Aorta (tissue), 5 donors: Measurements from ENCODE around the gene AMDHD2. TPM values are rescaled to one million over a fixed set of nuclear protein-coding genes. Genes with fewer than 3 reads are reported as not detected.

Experiments
- ATAC-seq: fragments of 200-7000 bp; cut with Tn5 transposase; one replicate; pipeline ENCODE4 v1.9.1; 2022; ENCODE audit warnings: moderate library complexity; ENCODE audit not compliant: low FRiP score
- DNase-seq, 2 donors: peaks; one replicate each; pipeline ENCODE4 v3.0.0-alpha.2; 2020
- H3K27ac ChIP-seq, 2 donors: one replicate each; pipeline ENCODE4 v1.5.1; 2013; ENCODE audit warnings: low read length in 2 of 2, mild to moderate bottlenecking in 2 of 2, moderate library complexity in 2 of 2, control low read depth in 1 of 2, inconsistent platforms in 1 of 2, low read depth in 1 of 2
- H3K27me3 ChIP-seq, 2 donors: one replicate each; pipeline ENCODE4 v1.6.1; 2013; ENCODE audit warnings: control low read depth in 1 of 2, low read length in 1 of 2, mild to moderate bottlenecking in 1 of 2, moderate library complexity in 1 of 2; ENCODE audit not compliant: insufficient read depth in 2 of 2, control insufficient read depth in 1 of 2
- H3K36me3 ChIP-seq, 2 donors: one replicate each; pipeline ENCODE4 v1.6.1; 2013; ENCODE audit warnings: control low read depth in 1 of 2, low read length in 1 of 2, mild to moderate bottlenecking in 1 of 2; ENCODE audit not compliant: insufficient read depth in 2 of 2, control insufficient read depth in 1 of 2
- H3K4me1 ChIP-seq, 2 donors: one replicate each; pipeline ENCODE4 v1.6.1; 2013; ENCODE audit warnings: low read length in 2 of 2, control low read depth in 1 of 2, mild to moderate bottlenecking in 1 of 2, moderate library complexity in 1 of 2; ENCODE audit not compliant: insufficient read depth in 2 of 2, control insufficient read depth in 1 of 2
- H3K4me3 ChIP-seq, 2 donors: one replicate each; pipeline ENCODE4 v1.5.1; 2013; ENCODE audit warnings: low read length in 2 of 2, control low read depth in 1 of 2, mild to moderate bottlenecking in 1 of 2
- H3K9me3 ChIP-seq: one replicate; pipeline ENCODE4 v1.6.1; 2013; ENCODE audit warnings: mild to moderate bottlenecking, low read length; ENCODE audit not compliant: control insufficient read depth
- WGBS, 2 donors: extraction: QIAGEN DNeasy Blood & Tissue Kit; methylation state at CpG; one replicate each; pipeline ENCODE4 v1.1.7; 2013; 5-methylcytosine and 5-hydroxymethylcytosine counted together
- intact Hi-C, 2 donors: fragments of 100-400 bp; cut with DNase I; formaldehyde crosslinking; loops; one replicate each; pipeline versions ENCODE4 v1.14.2 to v1.15.0; 2022
- polyA plus RNA-seq, 2 donors: library from polyadenylated mRNA; stranded (reverse); fragments of 200-250 nt; gene quantifications; one replicate each; pipeline ENCODE4 v1.2.3, GENCODE V29; 2013
- total RNA-seq, 2 donors: library from RNA; stranded (reverse); fragmentation: NEBNext Ultra II Directional; extraction: Animal tissue kit (Norgen Biotek cat#: 25700); gene quantifications; one replicate each; pipeline ENCODE4 v1.2.1, GENCODE V29; 2021
- donor health status: healthy with polysubstance abuse.
- donor health status: Bipolar disorder and iron deficiency.
- donor health status: DM: no; HTN: no; CAD: no.
- donor health status: DM: no; HTN: no; CAD: no.
- donor health status: DM: yes; HTN: yes; CAD: no.

Gene AMDHD2
- total and polyA plus RNA-seq, 4 donors = 19.5 to 48.6 (median 33.3) TPM

GRCh38 chr16:2517954-2518605, 2.1 kb upstream of the AMDHD2 start:
- WGBS, 2 donors = 73 to 78% methylated on average over 12 of the region's 12 CpGs
- no peaks in the 10 kb centered on the region for H3K36me3 ChIP-seq
- DNase-seq (peak in 1 of 2 donors; percentile 52), ATAC-seq (no peak)
- no peak overlapping the region for H3K4me3 ChIP-seq
- no peak overlapping the region for H3K27ac ChIP-seq
- intact Hi-C loops = no loop called here
- no peaks in the 10 kb centered on the region for H3K9me3 ChIP-seq
- no peaks in the 10 kb centered on the region for H3K27me3 ChIP-seq
- no peaks in the 10 kb centered on the region for H3K4me1 ChIP-seq

DNA sequence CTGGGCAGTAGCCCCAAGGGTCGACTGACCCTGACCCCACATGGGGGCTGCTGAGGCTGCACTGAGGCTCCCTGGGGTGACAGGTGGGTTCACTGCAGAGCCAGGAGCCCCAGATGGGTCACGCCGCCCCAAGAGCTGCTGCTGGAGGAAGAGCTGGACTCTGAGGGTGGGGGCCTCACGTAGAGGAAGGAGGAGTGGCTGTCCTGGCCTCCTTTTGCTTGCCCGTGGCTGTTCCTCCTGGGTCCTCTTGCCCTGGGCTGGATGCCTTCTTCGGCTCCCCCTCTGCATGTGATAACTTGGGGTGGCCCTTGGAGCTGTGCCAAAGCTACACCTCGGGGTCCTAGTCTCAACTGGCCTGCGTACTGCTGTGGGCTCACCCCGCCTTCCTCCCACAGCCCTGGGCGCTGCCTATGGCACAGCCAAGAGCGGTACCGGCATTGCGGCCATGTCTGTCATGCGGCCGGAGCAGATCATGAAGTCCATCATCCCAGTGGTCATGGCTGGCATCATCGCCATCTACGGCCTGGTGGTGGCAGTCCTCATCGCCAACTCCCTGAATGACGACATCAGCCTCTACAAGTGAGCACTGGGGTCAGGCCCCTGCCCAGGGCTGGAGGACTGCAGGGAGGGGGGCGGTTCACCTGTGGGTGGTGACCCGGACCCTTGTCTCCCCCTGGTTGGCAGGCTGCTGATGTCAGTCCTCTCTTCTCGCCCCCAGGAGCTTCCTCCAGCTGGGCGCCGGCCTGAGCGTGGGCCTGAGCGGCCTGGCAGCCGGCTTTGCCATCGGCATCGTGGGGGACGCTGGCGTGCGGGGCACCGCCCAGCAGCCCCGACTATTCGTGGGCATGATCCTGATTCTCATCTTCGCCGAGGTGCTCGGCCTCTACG, 1.1 kb upstream of the AMDHD2 start:
- 83 to 86% methylated on average over 38 to 39 of the region's 39 CpGs for WGBS, 2 donors
- Histone ChIP-seq H3K4me1 (no peaks in the 10 kb centered on the region), H3K4me3 (no peak overlapping the region), H3K36me3 (no peaks in the 10 kb centered on the region), H3K27ac (peak overlapping the region in 1 of 2 donors; percentile 1), H3K9me3 (no peaks in the 10 kb centered on the region), H3K27me3 (no peaks in the 10 kb centered on the region)
- no peak for ATAC-seq
- DNase-seq = peak in 1 of 2 donors; percentile 56
- intact Hi-C loops = no loop called here

- ATAC-seq (peak; percentile 3), DNase-seq (peak in 1 of 2 donors; percentile 59)
- H3K27me3 ChIP-seq = no peaks in the 10 kb centered on the region
- H3K4me3 ChIP-seq = no peak overlapping the region
- peak overlapping the region; percentile 30 to 55 for H3K27ac ChIP-seq
- H3K9me3 ChIP-seq = no peaks in the 10 kb centered on the region
- H3K36me3 ChIP-seq = no peaks in the 10 kb centered on the region
- 46 to 49% methylated on average over 22 of the region's 22 CpGs for WGBS, 2 donors
- intact Hi-C loops = no loop called here
- H3K4me1 ChIP-seq = no peaks in the 10 kb centered on the region
These were observed 475 bp upstream of the AMDHD2 start for GRCh38 chr16:2519711-2520080.

DNA sequence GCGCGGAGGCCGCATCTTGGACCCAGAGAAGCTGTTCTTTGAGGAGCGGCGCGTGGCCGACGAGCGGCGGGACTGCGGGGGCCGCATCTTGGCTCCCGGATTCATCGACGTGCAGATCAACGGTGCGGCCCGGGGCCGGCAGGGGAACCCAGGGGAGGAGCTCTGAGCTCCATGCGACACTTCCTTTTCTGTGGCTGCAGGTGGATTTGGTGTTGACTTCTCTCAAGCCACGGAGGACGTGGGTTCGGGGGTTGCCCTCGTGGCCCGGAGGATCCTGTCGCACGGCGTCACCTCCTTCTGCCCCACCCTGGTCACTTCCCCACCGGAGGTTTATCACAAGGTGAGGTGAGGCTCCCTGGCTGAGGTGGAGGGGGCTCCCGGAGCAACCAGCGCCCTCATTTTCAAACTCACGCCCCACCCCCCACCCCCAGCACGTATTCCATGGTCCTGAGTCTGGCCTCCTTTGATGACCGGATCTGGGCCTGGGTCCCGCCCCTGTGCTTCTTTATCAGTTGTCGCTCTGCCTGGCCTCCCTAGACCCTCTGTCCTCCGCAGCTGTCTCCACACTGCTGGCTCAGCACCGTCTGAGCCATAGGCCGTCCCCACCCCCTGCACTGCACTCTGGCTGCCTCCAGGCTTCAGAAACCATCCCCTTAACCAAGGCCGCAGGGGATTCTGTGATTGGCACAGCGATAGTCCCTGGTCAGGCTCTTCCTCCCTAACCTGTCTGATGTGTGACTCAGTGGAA, 787 bp downstream of the AMDHD2 start:
- H3K36me3 ChIP-seq = no peaks in the 10 kb centered on the region
- no peak overlapping the region for H3K27ac ChIP-seq
- H3K4me1 ChIP-seq = no peaks in the 10 kb centered on the region
- no peaks in the 10 kb centered on the region for H3K9me3 ChIP-seq
- peak overlapping the region; percentile 46 to 53 for H3K4me3 ChIP-seq
- DNase-seq (peak in 1 of 2 donors; percentile 75), ATAC-seq (no peak)
- intact Hi-C loops = no loop called here
- WGBS, 2 donors = 26 to 28% methylated on average over 35 to 41 of the region's 41 CpGs
- H3K27me3 ChIP-seq = no peaks in the 10 kb centered on the region

DNA sequence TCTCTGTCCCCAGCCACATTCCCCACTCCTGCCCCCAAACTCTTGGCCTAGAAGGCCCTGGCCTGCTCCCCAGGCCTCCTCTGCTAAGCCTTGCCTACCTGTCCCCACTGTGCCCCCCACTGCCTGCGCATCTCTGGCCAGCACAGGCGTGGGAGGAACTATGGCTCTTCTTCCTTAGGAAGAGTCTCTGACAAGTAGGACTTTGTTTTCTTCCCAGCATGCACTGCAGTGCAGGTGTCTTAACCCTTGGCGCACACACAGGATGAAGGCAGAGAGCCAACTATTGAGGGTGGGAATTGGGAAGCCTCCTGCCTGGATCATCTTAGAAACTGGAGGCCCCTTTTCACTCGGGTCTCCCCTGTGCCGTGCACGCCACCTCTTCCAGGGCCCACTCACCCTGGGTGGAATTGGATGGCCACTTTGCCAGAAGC, 3.6 kb downstream of the AMDHD2 start:
- Histone ChIP-seq H3K4me1 (no peaks in the 10 kb centered on the region), H3K9me3 (no peaks in the 10 kb centered on the region), H3K27ac (no peak overlapping the region), H3K27me3 (no peaks in the 10 kb centered on the region), H3K36me3 (no peaks in the 10 kb centered on the region), H3K4me3 (no peak overlapping the region)
- intact Hi-C loops = no loop called here
- no peak for DNase-seq
- ATAC-seq = no peak
- 89 to 97% methylated on average over 6 of the region's 6 CpGs for WGBS, 2 donors

DNA sequence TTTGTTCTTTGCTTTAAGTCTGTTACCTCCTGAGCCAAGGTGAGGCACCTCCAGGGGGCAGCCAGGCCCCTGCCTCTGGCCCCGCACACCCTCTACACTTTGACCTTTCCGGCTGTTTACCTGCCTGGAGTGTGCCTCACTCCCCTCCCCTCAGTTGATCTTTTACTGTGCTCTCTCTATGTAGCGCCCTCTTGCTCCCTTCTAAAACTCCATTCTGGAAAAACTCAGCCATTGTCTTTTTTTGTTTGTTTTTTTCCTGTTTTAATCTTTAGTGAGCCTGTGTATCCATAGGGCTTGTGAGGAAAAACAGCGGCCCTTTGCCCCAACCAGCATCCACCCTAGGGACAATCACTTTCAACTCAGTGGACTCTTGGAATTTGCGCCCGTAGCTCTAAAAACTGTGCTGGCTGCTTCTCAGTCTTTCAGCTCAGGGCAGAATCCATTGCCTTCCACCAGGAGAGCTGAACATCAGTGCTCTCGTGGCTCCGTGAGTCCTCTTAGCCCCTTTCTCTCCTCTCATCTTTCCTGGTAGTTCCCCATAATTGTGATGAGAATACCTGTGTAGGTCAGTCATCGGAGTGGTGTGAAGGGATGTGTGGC, 4.3 kb downstream of the AMDHD2 start:
- Histone ChIP-seq H3K4me3 (no peak overlapping the region), H3K27me3 (no peaks in the 10 kb centered on the region), H3K27ac (no peak overlapping the region), H3K36me3 (no peaks in the 10 kb centered on the region), H3K4me1 (no peaks in the 10 kb centered on the region), H3K9me3 (no peaks in the 10 kb centered on the region)
- 92% methylated on average over 9 of the region's 9 CpGs for WGBS, 2 donors
- ATAC-seq (no peak), DNase-seq (no peak)
- intact Hi-C loops = no loop called here

- intact Hi-C loops = no loop called here
- ATAC-seq (no peak), DNase-seq (no peak)
- Histone ChIP-seq H3K27ac (no peak overlapping the region), H3K9me3 (no peaks in the 10 kb centered on the region), H3K36me3 (no peaks in the 10 kb centered on the region), H3K27me3 (no peaks in the 10 kb centered on the region), H3K4me1 (no peaks in the 10 kb centered on the region), H3K4me3 (no peak overlapping the region)
- WGBS, 2 donors = 84 to 89% methylated on average over 8 of the region's 8 CpGs
These were observed 6.0 kb downstream of the AMDHD2 start for GRCh38 chr16:2526135-2526534.

DNA sequence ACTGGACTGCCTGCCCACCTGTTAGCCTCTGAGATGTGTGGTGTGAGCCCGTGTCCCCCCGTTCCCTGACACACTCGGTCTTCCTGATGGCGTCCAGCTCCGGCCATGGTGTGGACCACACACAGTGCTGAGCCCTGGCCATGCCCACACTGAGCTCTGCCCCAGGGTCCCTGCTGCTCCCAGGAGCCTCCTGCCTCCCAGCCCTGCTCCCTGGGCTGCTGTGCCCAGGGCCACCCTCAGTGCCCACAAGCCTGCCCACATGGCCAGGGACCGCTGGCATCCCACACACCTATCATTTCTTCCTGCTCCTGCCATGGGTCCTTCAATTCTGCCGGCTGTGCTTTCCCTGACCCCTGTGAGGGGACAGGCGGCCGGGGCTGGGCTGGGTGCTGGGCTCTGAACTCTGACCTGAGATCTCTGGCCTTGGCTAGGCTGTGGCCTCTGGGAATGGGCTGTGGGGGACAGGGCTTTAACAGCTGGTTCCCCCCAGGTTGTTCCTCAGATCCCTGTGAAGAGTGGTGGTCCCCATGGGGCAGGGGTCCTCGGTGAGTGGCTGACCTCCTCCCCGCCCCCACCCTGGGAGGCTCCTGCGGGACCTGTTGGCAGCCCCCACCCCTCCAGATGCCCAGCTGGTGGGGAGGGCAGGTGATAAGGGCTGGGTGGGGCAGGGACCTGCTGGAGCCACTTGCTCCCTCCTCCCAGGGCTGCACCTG, 7.1 kb downstream of the AMDHD2 start:
- Histone ChIP-seq H3K9me3 (no peaks in the 10 kb centered on the region), H3K36me3 (no peaks in the 10 kb centered on the region), H3K4me3 (no peak overlapping the region), H3K27ac (no peak overlapping the region), H3K4me1 (no peaks in the 10 kb centered on the region), H3K27me3 (no peaks in the 10 kb centered on the region)
- intact Hi-C loops = no loop called here
- DNase-seq (no peak), ATAC-seq (no peak)
- 87 to 88% methylated on average over 12 of the region's 12 CpGs for WGBS, 2 donors
